Liver (tissue), 2 donors: ENCODE data around the gene CARD11.

Source experiments
- CTCF ChIP-seq: fragments of 150-350 bp; IDR thresholded peaks from 2 replicates; pipeline ENCODE4 v1.5.1; 2017; ENCODE audit warnings: improper control_type of control experiment, low read depth, low read length; ENCODE audit not compliant: missing input control
- YY1 ChIP-seq: IDR thresholded peaks from 2 replicates; pipeline ENCODE4 v1.6.1; 2016; ENCODE audit warnings: antibody characterized with exemption, mild to moderate bottlenecking
- ZBTB33 ChIP-seq: IDR thresholded peaks from 2 replicates; pipeline ENCODE4 v1.6.1; 2016; ENCODE audit warnings: antibody characterized with exemption
- donor health status: healthy.

- TF ChIP-seq YY1 (no peak), CTCF (no peak), ZBTB33 (no peak)
Measured at GRCh38 chr7:2975821-2976371, 67.8 kb downstream of the CARD11 start.
